22Rv1 (cell line): ENCODE data around the gene CHST10.
A peak's percentile ranks its signal among the peaks of the same experiment; 100 is the strongest.

Source experiments
- H3K27ac ChIP-seq: fragments of 450-650 bp; 2 replicates; pipeline ENCODE4 v1.5.1; 2017
- CTCF ChIP-seq: fragments of 450-650 bp; IDR thresholded peaks from 2 replicates; pipeline ENCODE4 v1.5.1; 2017; ENCODE audit warnings: mild to moderate bottlenecking
- ZFX ChIP-seq: fragments of 450-650 bp; IDR thresholded peaks from 2 replicates; pipeline ENCODE4 v1.6.1; 2017; ENCODE audit warnings: antibody characterized with exemption, borderline replicate concordance

Gene CHST10

GRCh38 chr2:100429726-100430125, 12.3 kb upstream of the CHST10 start:
- TF ChIP-seq ZFX (no peak), CTCF (no peak)

GRCh38 chr2:100427627-100428258, 10.3 kb upstream of the CHST10 start:
- no peak overlapping the region for H3K27ac ChIP-seq
- TF ChIP-seq CTCF, result peak; percentile 76
- no peak for TF ChIP-seq ZFX

More at GRCh38 chr2:100429726-100430125, 12.3 kb upstream of the CHST10 start:
- no peak overlapping the region for H3K27ac ChIP-seq

DNA sequence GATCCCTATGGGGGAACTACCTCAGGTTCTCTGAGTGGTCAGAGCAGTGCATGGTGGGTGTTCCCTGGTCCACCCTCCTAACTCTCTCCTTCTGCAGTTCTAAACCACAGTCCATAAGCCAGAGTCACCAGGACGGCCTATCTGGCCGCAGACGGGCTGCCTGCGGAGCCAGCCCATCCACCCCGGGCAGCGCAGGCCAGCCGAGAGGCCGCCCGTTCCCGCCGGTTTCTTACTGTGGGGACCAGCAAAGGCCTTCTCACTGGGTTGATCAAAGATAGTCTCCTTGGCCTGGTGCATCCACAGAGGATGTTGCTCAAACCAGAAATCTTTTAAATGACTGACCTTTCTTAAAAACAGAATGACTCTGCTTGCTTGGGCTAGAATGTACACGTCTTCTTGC, 9.6 kb upstream of the CHST10 start:
- H3K27ac ChIP-seq, result no peak overlapping the region
- no peak for TF ChIP-seq ZFX
- no peak for TF ChIP-seq CTCF

DNA sequence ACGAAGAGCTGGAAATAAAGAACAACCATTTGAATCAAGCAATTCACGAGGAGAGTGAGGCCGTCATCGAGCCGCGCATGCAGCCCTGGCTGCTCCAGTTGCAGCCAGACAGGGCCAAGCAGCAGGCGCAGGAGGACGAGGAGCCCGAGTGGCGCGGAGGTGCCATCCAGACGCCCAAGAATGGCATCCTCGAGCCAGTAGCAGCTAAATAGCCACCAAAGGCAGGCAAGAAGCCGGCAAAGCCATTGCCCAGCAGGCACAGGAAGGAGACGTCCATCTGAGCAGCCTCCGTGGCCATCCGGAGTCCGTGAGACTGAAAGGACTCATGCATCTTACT, 8.9 kb upstream of the CHST10 start:
- TF ChIP-seq ZFX (no peak), CTCF (no peak)
- H3K27ac ChIP-seq, result no peak overlapping the region

- TF ChIP-seq ZFX (no peak), CTCF (no peak)
- H3K27ac ChIP-seq, result no peak overlapping the region
Observed at GRCh38 chr2:100425573-100426383, 8.3 kb upstream of the CHST10 start.

- no peak for TF ChIP-seq ZFX
- H3K27ac ChIP-seq, result no peak overlapping the region
Observed at GRCh38 chr2:100425107-100425506, 7.6 kb upstream of the CHST10 start.

DNA sequence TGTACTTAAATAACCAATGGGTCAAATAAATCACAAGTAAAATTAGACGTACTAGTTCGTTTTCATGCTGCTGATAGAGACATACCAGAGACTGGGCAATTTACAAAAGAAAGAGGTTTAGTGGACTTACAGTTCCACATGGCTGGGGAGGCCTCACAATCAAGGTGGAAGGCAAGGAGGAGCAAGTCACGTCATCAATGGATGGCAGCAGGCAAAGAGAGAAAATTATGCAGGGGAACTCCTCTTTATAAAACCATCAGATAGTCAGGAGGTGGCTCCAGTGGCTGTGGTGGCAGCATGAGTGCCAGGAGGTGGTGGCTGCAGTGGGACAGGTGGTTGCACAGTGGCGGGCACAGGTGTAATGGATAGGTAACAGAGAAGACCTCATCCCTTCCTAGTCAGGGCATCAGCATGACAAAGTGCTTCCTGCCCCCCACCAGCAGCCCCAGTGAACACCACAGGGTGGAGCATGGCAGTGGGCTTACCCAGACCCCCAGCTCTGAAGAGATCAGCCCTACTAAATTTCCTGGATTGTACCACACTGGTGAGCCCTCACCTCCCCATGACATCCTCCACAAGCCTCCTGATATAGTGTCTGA, 6.9 kb upstream of the CHST10 start:
- no peak overlapping the region for H3K27ac ChIP-seq
- TF ChIP-seq ZFX, result no peak
- TF ChIP-seq CTCF, result no peak
